Skeletal muscle satellite cell (primary cell): ENCODE data around the gene GTPBP2.
"Not testable (repeated sequence)": the region's sequence is repeated elsewhere in the genome, so short reads cannot be mapped to it uniquely, and the experiment has no call there.

Experiments
- H3K27me3 ChIP-seq: 2 replicates; pipeline ENCODE4 v1.7.0; 2013; ENCODE audit warnings: low read length; ENCODE audit not compliant: control insufficient read depth, insufficient read depth
- H3K36me3 ChIP-seq: 2 replicates; pipeline ENCODE4 v1.7.0; 2013; ENCODE audit warnings: mild to moderate bottlenecking, control low read depth, low read length; ENCODE audit not compliant: insufficient read depth
- H3K4me1 ChIP-seq: 2 replicates; pipeline ENCODE4 v1.7.0; 2013; ENCODE audit warnings: low read length; ENCODE audit not compliant: control insufficient read depth, insufficient read depth
- H3K4me2 ChIP-seq: 2 replicates; pipeline ENCODE4 v1.7.0; 2013; ENCODE audit warnings: mild to moderate bottlenecking, low read length
- H3K4me3 ChIP-seq: 2 replicates; pipeline ENCODE4 v1.7.0; 2013; ENCODE audit warnings: low read length
- H3K9ac ChIP-seq: 2 replicates; pipeline ENCODE4 v1.7.0; 2013; ENCODE audit warnings: mild to moderate bottlenecking, low read depth, low read length, moderate library complexity
- H3K9me3 ChIP-seq: replicated peaks from 2 replicates; pipeline ENCODE4 v1.7.0; 2013; ENCODE audit warnings: mild to moderate bottlenecking, control low read depth, low read length

GTPBP2 gene

DNA sequence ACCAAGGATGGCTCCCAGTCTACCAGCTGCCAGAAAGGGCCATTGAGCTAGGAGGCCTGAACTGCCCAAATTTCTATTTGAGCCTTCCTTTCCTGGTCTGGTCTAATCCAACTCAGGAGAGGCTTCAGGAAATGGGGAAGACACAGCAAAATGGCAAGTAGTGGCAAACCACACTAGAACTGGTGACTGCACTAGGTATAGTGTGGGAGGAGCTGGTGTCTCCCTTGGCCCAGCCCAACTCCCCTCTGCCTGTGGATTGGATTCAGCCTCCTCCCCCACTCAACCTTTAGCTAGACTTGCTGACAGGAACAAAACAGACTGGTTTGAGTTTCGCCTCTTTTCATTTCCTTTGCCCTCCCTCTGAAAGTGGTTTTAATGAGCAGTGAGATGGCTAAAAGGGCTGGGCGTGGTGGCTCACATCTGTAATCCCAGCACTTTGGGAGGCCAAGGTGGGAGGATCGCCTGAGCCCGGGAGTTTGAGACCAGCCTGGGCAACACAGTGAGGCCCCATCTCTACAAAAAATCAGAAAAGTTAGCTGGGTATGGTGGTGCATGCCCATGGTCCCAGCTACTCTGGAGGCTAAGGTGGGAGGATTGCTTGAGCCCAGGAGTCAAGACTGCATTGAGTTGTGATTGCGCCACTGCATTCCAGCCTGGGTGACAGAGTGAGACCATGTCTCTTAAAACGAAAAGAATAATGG lies 41.0 kb upstream of the GTPBP2 start:
- peaks cover 25% of the 10 kb centered on the region for H3K4me1 ChIP-seq
- H3K36me3 ChIP-seq: peaks cover 36% of the 10 kb centered on the region
- H3K9me3 ChIP-seq: no peaks in the 10 kb centered on the region
- no peak overlapping the region for H3K4me2 ChIP-seq
- no peak overlapping the region for H3K9ac ChIP-seq
- no peak overlapping the region for H3K4me3 ChIP-seq
- peaks cover 4% of the 10 kb centered on the region for H3K27me3 ChIP-seq

DNA sequence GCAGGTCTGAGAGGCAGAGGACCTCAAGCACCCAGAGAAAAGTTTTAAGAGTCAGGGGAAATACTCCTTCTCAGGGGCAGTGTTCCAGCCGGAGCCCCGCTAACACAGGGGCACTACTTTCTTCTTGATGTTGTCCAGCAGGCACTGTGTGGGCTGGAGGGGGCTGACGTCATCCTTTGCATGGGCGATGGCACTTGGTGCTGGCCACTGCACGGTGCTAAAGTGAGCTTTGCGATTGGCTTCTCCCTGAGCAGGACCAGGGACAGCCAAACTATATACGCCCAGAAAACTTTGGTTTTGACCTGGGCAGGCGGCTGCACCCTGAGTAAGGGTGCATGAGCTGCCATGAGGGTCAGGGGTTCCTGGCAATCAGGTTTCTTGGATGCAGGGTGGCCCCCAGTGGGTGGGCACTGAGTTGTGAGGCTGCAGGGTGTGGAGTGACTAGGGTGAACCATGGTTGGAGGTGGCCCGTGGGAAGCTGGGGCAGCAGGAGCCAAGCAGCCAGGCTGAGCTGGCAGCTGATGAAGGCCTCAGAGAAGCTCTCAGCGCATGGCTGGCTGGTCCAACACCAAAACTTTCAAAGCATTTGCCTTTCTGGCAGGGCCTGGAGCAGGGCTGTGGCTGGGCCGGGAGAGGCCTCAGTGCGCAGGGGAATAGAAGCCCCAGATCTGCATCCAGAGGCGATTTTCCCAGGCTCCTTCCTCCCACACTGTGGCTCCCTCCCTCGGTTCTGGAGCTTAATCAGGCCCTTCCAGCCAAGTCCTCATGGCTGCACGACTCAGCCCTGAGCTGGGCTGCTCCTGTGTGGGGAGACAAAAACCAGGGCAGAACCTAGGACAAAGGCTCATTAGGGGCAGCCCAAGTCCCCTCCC lies 40.2 kb upstream of the GTPBP2 start:
- Histone ChIP-seq H3K9ac (no peak overlapping the region), H3K36me3 (peaks cover 29% of the 10 kb centered on the region), H3K4me1 (peaks cover 28% of the 10 kb centered on the region), H3K4me2 (peak overlapping the region; percentile 32), H3K4me3 (no peak overlapping the region), H3K27me3 (peaks cover 4% of the 10 kb centered on the region), H3K9me3 (no peaks in the 10 kb centered on the region)

DNA sequence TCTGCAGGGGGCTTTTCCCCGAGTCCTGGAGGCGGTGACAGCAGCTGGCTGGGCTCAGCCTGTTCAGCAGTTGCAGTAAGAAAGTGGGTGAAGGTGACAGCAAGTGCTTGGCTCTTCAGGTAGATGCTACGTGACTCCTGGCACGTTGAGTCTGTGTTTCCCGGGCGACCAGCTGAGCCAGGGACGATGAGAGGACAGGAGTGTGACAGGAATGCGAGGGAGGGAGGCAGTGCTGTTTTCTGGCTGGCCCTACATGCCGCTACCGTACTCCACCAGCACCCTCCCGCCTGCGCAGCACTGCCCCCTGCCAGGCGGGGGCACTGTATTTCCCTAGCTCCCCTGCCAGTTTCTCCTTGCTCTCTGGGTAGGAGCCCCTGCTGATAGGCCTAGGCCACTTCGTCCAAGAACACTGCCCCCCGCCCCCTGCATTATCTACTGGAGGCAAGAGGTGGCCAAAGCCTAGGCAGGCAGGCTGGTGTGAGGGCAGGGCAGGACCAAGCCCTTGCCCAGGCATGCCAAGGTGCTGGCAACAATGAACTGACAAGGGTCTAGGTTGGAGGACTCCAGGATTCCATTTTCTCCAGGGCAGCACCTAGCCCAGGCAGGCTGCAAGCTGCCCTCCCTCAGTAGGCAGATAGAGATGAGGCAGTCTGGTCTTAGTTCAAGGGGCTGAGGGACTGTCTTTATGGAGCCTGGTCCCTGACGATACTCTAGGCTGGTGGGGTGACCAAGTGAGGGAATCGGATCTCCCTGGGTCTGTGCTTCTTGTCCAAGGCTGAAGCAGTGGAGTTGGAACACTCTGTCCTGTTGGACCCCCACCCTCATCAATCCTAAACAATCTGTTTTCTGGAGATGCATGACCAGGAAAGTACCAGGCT lies 39.3 kb upstream of the GTPBP2 start:
- no peak overlapping the region for H3K9ac ChIP-seq
- H3K4me1 ChIP-seq: peaks cover 28% of the 10 kb centered on the region
- H3K4me3 ChIP-seq: no peak overlapping the region

DNA sequence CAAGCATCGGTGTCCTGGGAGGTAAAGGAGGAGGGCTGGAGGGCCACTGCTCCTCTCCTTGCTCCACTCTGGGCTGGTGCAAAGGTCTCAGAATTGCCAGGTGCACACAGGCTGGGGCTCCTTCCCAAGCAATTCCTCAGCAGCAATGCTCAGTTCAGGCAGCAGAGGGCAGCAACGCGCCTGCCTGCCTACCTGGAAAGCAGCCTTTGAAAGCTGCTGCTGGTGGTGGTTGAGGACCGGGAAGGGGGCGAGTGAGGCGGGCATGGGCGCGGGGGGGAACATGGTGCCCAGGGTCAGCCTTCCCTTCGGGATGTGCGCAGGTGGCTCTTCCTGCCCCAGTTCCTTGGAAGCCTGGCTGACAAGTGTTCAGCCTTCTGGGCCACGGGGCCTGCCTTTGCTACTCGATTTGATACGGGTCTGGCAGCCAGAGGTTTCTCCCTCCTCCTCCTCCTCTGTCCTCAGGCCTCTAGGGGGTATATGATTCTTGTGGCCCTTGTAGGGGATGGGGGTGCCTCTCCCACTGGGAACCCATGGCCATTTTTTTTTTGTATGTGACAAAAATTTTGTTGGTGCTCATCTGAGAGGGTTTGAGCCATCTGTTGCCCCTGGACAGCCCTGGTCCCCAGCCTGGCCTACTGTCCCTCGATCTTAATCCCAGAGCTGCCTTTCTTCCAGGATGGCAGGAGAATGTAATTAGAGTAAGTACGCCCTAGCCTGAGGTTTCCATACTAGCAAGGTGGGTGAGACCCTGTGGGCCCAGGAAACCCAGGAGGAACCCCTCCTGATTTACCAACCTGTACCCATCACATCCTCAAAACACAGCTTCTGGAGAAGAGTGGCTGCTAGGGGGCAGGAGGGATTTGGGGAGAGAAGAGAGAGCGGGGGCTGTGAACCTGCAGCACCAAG lies 38.4 kb upstream of the GTPBP2 start:
- no peak overlapping the region for H3K9ac ChIP-seq
- H3K9me3 ChIP-seq: no peaks in the 10 kb centered on the region
- H3K4me2 ChIP-seq: peak overlapping the region; percentile 53
- H3K4me3 ChIP-seq: no peak overlapping the region
- peaks cover 18% of the 10 kb centered on the region for H3K36me3 ChIP-seq
- H3K27me3 ChIP-seq: peaks cover 4% of the 10 kb centered on the region
- peaks cover 28% of the 10 kb centered on the region for H3K4me1 ChIP-seq

More for the DNA sequence above, 39.3 kb upstream of the GTPBP2 start:
- Histone ChIP-seq H3K9me3 (no peaks in the 10 kb centered on the region), H3K4me2 (peak overlapping the region; percentile 32), H3K27me3 (peaks cover 4% of the 10 kb centered on the region), H3K36me3 (peaks cover 20% of the 10 kb centered on the region)

DNA sequence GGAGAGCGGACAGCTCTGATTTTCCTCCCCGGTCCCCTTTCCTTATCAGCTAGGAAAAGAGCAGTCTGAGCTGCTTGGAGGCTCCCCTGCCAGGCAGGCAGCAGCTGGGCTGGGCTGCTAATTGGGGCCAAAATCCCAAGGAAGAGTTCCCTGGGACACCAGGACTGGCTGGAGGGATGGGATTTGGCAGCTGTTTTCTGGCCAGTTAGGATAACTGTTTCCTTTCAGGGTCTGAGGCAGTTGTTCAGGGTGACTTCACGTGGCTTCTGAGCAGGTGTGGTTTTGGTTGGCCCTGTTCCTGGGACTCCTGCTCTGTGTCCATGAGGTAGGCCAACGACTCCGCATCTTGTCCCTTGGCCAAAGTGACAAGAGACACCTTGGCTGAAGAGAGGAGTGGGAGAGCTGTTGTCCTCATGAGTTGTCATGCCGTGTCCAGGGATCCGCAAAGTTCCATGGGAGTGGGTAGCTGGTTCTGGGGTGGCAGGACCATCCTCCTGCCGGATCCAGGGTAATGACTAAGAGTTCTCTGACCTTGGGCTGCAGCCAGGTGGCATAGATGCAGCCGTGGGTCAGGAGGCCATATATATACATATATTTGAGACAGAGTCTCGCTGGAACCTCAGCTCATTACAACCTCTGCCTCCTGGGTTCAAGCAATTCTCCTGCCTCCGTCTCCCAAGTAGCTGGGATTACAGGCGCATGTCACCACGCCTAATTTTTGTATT lies 37.3 kb upstream of the GTPBP2 start:
- Histone ChIP-seq H3K4me1 (peaks cover 28% of the 10 kb centered on the region), H3K9me3 (no peaks in the 10 kb centered on the region), H3K27me3 (peaks cover 4% of the 10 kb centered on the region), H3K4me3 (no peak overlapping the region), H3K4me2 (no peak overlapping the region), H3K36me3 (peaks cover 10% of the 10 kb centered on the region), H3K9ac (no peak overlapping the region)

DNA sequence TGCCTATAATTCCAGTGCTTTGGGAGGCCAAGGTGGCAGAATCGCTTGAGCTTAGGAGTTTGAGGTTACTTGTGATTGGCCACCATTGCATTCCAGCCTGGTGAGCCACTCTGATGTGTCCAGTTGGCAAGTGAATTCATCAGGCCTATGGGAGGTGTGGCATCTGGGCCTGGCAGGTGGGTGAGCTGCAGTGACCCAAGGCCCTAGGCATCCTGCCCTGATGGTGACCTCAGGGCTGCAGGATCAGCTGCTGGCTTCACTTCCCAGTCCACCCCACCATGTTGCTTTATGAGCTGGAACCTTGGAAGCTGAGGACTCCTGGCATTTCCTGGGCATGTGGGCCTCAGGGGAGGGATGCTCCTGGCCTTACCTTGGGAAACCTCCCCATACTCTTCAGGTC lies 36.3 kb upstream of the GTPBP2 start:
- H3K9ac ChIP-seq: no peak overlapping the region
- peaks cover 4% of the 10 kb centered on the region for H3K27me3 ChIP-seq
- H3K4me3 ChIP-seq: no peak overlapping the region
- H3K9me3 ChIP-seq: no peaks in the 10 kb centered on the region
- peaks cover 28% of the 10 kb centered on the region for H3K4me1 ChIP-seq
- H3K36me3 ChIP-seq: peaks cover 1% of the 10 kb centered on the region
- H3K4me2 ChIP-seq: no peak overlapping the region

DNA sequence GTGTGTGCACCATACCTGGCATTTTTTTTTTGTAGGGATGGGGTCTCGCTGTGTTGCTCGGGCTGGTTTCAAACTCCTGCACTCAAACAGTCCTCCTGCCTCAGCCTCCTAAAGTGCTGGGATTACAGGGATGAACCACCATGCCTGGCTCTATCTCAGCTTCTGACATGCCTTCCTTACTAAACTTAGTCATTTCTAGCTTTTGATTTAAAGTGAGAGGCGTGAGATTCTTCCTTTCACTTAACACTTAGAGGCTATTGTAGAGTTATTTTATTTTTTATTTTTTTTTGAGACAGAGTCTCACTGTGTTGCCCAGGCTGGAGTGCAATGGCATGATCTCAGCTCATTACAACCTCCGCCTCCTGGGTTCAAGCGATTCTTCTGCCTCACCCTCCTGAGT lies 33.9 kb upstream of the GTPBP2 start:
- not testable (repeated sequence) for H3K4me1 ChIP-seq, H3K4me3 ChIP-seq, H3K9ac ChIP-seq, H3K36me3 ChIP-seq, H3K27me3 ChIP-seq, H3K9me3 ChIP-seq, H3K4me2 ChIP-seq

DNA sequence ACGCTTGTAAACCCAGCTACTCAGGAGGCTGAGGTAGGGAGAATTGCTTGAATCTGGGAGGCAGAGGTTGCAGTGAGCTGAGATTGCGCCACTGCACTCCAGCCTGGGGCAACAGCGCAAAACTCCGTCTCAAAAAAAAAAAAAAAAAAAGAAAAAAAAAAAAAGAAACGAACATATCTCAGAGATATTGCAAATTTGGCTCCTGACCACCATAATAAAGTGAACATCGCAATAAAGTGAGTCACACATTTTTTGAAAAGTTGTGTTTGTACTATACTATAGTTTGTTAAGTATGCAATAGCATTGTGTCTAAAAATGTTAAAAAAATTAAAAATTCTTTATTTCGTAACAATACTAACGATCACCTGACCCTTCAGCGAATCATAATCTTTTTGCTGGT lies 29.1 kb upstream of the GTPBP2 start:
- Histone ChIP-seq H3K9ac (no peak overlapping the region), H3K4me1 (no peaks in the 10 kb centered on the region), H3K4me2 (no peak overlapping the region), H3K4me3 (no peak overlapping the region), H3K27me3 (no peaks in the 10 kb centered on the region), H3K36me3 (no peaks in the 10 kb centered on the region), H3K9me3 (no peaks in the 10 kb centered on the region)

DNA sequence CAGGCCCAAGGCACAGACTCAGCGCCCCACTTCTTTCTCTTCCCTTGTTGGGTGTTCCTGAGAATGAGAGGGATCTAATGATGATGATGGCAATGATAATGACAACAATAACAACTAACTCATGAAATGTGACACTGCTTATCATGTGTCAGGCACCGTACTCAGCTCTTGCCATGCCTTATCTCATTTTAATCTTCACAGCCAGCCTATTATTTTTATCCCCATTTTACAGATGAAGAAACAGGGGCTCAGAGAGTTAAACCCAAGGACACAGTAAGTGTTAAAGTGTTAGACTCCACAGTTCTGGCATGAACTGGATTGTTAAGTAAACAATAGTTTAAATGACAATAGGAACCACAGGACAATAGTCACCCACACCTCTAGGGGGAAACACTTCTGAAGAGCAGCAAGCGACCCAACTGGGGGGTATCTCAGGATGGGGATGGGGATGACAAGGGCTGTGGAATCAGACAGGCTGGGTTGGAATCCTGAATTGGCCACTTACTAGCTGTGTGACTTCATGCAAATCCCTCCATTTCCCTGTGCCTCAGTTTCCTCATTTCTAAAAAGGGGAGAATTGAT lies 28.2 kb upstream of the GTPBP2 start:
- H3K4me1 ChIP-seq: no peaks in the 10 kb centered on the region

DNA sequence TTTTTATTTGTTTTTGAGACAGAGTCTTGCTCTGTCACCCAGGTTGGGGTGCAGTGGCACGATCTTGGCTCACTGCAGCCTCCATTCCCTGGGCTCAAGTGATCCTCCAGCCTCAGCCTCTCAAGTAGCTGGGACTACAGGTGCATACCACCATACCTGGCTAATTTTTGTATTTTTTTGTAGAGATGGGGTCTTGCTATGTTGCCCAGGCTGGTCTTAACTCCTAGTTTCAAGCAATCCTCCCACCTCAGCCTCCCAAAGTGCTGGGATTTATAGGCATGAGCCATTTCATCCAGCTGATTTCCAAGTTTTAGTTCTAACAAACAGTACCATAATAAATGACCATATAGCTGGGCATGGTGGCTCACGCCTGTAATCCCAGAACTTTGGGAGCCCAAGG lies 23.8 kb upstream of the GTPBP2 start:
- H3K27me3 ChIP-seq, H3K4me1 ChIP-seq, H3K4me2 ChIP-seq, H3K4me3 ChIP-seq, H3K9ac ChIP-seq, H3K9me3 ChIP-seq, H3K36me3 ChIP-seq: not testable (repeated sequence)

More for the DNA sequence above, 28.2 kb upstream of the GTPBP2 start:
- no peaks in the 10 kb centered on the region for H3K36me3 ChIP-seq
- no peak overlapping the region for H3K9ac ChIP-seq
- no peak overlapping the region for H3K4me2 ChIP-seq
- no peaks in the 10 kb centered on the region for H3K9me3 ChIP-seq
- H3K27me3 ChIP-seq: no peaks in the 10 kb centered on the region
- no peak overlapping the region for H3K4me3 ChIP-seq
